ENCODE measurements around the gene EFCAB11.

Gene EFCAB11

DNA sequence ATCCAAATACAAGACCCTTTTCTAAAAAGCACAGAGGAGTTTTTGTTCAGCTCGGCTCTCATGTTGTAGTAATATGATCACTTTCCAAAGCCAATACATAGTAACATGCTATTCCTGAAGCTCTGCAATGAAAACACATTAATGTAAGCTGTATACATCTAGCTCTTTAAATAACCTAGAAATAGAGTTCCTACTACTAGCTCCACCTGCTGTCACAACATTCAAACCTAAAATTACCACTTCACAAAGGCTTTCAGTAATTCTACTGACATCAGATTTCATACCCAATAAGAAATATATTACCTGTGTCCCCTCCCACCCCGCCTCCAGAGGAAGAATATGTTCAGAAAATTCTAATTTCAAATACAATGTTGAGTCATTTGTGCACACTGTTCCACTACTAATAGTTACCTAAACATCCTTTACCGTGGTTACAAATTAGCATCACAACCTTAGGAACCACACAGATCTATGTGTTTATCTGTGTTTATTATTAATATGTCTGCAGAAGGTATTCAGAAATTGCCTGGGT lies 17.8 kb downstream of the EFCAB11 start:
- Mint-ChIP-seq H3K36me3 (ENCODE audit: low read depth) (no peaks in the 10 kb centered on the region), H3K9me3 (no peaks in the 10 kb centered on the region), H3K27ac (no peak overlapping the region), H3K27me3 (ENCODE audit: low read depth) (no peaks in the 10 kb centered on the region), H3K4me3 (no peak overlapping the region), H3K4me1 (ENCODE audit: low read depth) (no peaks in the 10 kb centered on the region)

DNA sequence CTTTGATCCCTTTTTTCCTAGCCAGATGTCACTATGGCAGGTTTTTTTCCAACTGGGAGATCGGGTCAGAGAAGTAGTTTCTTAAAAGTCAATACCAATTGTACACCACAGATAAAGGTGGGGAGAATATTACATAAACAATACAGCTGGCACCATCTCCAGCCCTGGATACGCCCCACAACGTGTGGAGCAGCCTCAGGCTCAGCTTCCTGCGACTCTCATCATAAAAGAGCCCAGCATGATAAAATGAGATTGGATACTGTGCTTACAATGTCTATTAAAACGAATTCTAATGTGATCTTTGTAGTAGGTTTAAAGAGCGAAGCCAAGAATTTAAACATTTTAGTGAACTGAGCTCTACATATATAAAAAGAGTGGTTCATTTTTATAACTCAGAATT lies 21.5 kb downstream of the EFCAB11 start:
- no peaks in the 10 kb centered on the region for H3K27me3 Mint-ChIP-seq (ENCODE audit: low read depth)
- no peaks in the 10 kb centered on the region for H3K4me1 Mint-ChIP-seq (ENCODE audit: low read depth)
- H3K27ac Mint-ChIP-seq: no peak overlapping the region
- H3K36me3 Mint-ChIP-seq (ENCODE audit: low read depth): peaks cover 2% of the 10 kb centered on the region
- no peaks in the 10 kb centered on the region for H3K9me3 Mint-ChIP-seq
- no peak overlapping the region for H3K4me3 Mint-ChIP-seq

DNA sequence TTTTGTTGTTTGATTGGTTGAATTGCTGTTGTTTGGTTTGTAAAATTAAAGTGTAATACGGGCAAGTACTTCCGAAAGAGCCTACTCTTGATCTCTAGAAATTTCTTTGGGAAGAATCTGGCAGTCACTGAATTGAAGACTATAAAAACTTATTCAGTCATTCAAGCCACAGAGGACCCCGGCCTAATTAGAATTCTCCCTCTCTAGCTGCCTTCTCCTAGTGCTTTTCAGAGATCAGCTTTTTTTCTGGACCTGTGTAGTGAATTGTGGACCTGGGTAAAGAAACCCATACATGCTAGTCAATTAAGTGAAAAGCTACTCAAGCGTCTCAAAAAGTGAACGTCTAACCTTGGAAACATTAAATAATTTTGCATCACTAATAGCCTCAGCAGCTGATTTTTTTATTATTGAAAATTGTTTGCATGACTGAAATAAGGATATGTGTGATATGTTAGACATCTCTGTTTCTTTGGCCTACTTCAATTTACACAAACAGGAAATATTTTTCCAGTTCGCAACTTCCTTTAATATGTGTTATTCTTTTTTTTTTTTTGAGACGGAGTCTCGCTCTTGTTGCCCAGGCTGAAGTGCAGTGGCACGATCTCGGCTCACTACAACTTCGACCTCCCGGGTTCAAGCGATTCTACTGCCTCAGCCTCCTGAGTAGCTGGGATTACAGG lies 27.2 kb downstream of the EFCAB11 start:
- Mint-ChIP-seq H3K36me3 (ENCODE audit: low read depth) (peaks cover 5% of the 10 kb centered on the region), H3K9me3 (no peaks in the 10 kb centered on the region), H3K27me3 (ENCODE audit: low read depth) (no peaks in the 10 kb centered on the region), H3K27ac (no peak overlapping the region), H3K4me1 (ENCODE audit: low read depth) (no peaks in the 10 kb centered on the region), H3K4me3 (no peak overlapping the region)

DNA sequence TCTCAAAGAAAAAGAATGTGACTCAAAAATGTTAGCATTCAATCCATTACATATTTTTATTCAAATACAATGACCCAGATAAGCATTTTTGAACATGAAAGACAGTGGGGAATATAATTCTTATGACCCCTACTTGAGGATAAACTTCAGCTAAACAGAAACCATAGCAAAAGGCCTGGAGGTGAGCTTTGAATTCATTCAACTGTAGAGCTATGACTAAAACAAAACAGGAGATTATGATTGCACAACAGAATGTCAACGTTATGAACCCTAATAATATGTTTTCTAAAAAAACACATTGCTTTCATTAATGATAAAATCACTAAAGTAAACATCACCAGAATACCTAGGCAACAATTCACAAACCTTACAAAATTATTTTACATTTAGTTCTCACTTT lies 27.8 kb downstream of the EFCAB11 start:
- H3K27me3 Mint-ChIP-seq (ENCODE audit: low read depth): no peaks in the 10 kb centered on the region
- H3K36me3 Mint-ChIP-seq (ENCODE audit: low read depth): peaks cover 5% of the 10 kb centered on the region
- no peaks in the 10 kb centered on the region for H3K9me3 Mint-ChIP-seq
- no peak overlapping the region for H3K27ac Mint-ChIP-seq
- no peaks in the 10 kb centered on the region for H3K4me1 Mint-ChIP-seq (ENCODE audit: low read depth)
- H3K4me3 Mint-ChIP-seq: no peak overlapping the region

DNA sequence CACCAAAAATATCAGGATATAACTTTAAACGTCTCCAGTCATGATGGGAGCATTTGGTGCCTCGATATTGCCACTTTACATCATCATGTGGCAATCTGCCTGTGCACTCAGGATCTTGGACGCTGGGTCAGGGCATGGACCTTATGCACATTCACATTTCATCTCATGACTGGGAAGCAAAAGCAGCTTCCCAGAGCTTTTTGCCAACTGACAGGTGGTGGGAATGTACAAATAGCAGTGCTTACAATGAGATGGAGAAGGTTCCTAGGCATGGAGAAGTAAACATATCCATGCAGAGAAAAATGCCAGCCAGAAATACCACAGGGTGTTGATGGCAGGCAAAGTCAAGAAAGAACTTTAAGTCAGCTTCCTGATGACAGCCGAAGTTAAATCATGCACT lies 30.3 kb downstream of the EFCAB11 start:
- H3K4me3 Mint-ChIP-seq: no peak overlapping the region
- H3K9me3 Mint-ChIP-seq: no peaks in the 10 kb centered on the region
- H3K36me3 Mint-ChIP-seq (ENCODE audit: low read depth): peaks cover 3% of the 10 kb centered on the region
- H3K27me3 Mint-ChIP-seq (ENCODE audit: low read depth): no peaks in the 10 kb centered on the region
- H3K4me1 Mint-ChIP-seq (ENCODE audit: low read depth): no peaks in the 10 kb centered on the region
- no peak overlapping the region for H3K27ac Mint-ChIP-seq

DNA sequence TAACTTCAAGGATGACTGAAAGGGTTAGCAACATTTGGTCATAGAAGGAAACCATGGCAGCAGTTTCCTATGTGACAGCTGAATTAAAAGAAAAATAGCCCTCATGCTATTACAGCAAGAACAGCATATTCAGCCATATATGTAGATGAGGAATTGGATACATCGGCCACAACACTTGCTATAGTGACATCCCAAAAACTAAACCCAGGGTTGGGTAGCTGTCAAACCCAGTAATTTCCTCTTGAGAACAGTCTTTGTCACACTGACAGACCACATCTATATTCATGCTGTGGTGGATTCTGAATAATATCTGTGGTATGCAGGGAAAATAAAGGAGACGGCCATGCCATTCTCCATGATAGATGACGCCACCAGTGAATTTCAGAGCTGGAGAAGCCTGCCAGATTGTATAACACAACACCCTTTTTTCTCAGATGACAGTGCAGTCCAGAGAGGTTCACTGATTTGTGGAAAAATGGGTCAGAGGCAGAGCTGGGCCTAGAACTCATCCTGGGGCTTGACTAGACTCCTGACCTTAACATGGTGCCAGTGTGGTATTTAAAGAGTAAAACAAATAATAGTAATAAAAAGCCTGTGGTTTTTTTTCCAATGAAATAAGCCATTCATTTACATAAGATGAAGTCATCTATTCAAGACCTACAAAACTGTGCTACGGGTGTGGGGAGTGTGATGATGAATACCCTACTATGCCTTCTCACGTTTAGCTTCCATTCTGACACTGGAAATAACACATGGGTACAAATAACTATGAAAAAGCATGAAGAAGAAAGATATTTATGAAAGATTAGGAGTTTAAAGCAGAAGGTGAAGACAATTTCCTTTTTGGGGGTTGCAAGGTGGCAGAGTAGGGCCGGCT lies 32.3 kb downstream of the EFCAB11 start:
- H3K4me3 Mint-ChIP-seq: no peak overlapping the region
- peaks cover 3% of the 10 kb centered on the region for H3K36me3 Mint-ChIP-seq (ENCODE audit: low read depth)

DNA sequence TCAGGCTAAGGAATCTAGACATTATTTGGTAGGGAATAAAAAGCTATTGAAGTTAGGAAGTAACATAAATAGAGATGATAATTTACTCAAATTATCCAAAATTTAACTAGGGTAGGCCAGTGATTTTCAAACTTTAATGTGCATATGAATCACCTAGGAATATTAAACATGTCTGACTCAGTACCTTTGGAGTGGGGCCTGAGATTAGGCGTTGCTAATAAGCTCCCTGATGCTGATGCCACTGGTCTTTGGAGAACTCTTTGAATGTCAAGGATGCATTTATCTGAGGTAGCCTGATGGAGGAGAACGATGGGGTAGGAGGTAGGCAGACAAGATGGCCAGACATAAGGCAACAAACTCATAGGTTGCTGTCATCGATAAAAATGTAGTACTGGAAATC lies 33.2 kb downstream of the EFCAB11 start:
- Mint-ChIP-seq H3K27ac (no peak overlapping the region), H3K4me1 (ENCODE audit: low read depth) (no peaks in the 10 kb centered on the region), H3K36me3 (ENCODE audit: low read depth) (peaks cover 3% of the 10 kb centered on the region), H3K4me3 (no peak overlapping the region), H3K27me3 (ENCODE audit: low read depth) (no peaks in the 10 kb centered on the region), H3K9me3 (no peaks in the 10 kb centered on the region)

More for the DNA sequence above, 32.3 kb downstream of the EFCAB11 start:
- Mint-ChIP-seq H3K9me3 (no peaks in the 10 kb centered on the region), H3K27me3 (ENCODE audit: low read depth) (no peaks in the 10 kb centered on the region), H3K4me1 (ENCODE audit: low read depth) (no peaks in the 10 kb centered on the region), H3K27ac (no peak overlapping the region)

DNA sequence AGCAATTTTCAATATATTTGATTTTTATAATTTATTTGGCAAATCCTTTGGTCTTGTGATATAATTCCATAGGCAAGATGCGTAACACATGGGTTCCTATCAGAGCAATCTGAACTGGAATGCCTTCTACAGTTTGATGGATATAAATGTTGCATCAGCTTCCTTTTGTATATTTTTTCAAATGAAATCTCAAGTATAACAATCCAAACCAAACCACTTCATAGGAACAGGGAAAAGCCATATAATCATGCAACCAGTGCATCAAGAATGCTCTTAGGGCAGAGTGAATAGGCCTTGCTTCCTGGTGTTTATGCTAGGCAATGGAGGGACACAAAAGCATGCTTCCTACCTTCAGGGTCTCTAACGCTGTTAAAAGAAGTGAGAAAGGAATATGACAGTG lies 34.5 kb downstream of the EFCAB11 start:
- Mint-ChIP-seq H3K36me3 (ENCODE audit: low read depth) (peaks cover 3% of the 10 kb centered on the region), H3K4me1 (ENCODE audit: low read depth) (peaks cover 2% of the 10 kb centered on the region), H3K27ac (no peak overlapping the region), H3K4me3 (no peak overlapping the region), H3K27me3 (ENCODE audit: low read depth) (peaks cover 2% of the 10 kb centered on the region), H3K9me3 (no peaks in the 10 kb centered on the region)

DNA sequence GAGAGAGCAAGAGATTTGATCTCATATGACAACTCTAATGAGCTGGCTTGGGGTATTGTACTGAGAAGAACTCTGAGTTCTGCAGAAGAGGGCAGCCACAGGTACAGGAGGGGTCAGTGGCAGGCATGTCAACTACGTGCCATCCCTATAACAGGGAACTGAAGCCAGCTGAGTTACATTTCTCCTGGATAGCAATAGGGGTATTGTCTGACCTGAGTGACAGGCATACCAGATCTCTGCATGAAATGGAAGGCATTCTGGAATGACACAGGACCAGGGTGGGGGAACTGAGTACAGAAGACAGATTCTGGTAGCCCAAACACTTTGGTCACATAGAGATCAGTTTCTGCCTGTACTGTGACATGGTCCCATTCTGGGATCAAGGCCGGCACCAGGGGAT lies 35.8 kb downstream of the EFCAB11 start:
- no peaks in the 10 kb centered on the region for H3K9me3 Mint-ChIP-seq
- H3K27me3 Mint-ChIP-seq (ENCODE audit: low read depth): peaks cover 3% of the 10 kb centered on the region
- H3K36me3 Mint-ChIP-seq (ENCODE audit: low read depth): no peaks in the 10 kb centered on the region
- no peak overlapping the region for H3K4me3 Mint-ChIP-seq
- peaks cover 3% of the 10 kb centered on the region for H3K4me1 Mint-ChIP-seq (ENCODE audit: low read depth)
- H3K27ac Mint-ChIP-seq: no peak overlapping the region

DNA sequence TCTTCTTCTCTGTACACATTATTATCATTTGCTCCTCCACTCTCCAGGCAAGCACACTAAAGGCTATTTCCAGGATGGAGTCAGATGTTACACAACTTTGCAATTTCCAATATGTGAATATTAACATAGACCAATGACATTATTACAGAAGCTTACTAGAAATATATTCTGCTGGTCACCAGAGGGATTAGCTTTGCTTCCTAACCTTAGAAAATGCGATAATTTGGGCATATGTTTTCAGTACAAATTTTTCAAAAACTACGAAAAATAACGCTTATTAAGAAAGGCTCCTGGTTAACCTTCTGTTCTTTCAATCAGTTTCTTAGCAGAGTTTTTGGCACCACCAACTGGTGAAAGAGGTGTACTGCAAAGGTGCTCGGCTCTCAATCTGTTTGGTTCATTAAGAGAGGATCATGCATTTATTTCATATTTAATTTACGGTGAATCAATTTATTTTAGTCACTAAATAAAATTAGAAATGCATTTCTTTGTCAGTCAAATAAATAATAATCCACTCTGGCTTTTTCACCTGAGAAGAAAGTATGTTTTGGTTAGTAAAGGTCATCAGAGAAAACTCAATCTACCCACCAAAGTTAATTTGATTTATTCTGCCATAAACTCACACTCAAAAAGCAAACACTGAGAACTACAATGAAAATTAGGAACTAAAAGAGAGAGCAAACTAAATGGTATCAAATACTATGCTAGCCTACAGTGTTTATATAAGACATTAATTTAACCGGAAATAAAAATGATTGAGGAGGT lies 39.2 kb downstream of the EFCAB11 start:
- Mint-ChIP-seq H3K27me3 (ENCODE audit: low read depth) (peaks cover 18% of the 10 kb centered on the region), H3K4me3 (no peak overlapping the region), H3K27ac (no peak overlapping the region), H3K4me1 (ENCODE audit: low read depth) (peaks cover 3% of the 10 kb centered on the region), H3K9me3 (no peaks in the 10 kb centered on the region), H3K36me3 (ENCODE audit: low read depth) (no peaks in the 10 kb centered on the region)

DNA sequence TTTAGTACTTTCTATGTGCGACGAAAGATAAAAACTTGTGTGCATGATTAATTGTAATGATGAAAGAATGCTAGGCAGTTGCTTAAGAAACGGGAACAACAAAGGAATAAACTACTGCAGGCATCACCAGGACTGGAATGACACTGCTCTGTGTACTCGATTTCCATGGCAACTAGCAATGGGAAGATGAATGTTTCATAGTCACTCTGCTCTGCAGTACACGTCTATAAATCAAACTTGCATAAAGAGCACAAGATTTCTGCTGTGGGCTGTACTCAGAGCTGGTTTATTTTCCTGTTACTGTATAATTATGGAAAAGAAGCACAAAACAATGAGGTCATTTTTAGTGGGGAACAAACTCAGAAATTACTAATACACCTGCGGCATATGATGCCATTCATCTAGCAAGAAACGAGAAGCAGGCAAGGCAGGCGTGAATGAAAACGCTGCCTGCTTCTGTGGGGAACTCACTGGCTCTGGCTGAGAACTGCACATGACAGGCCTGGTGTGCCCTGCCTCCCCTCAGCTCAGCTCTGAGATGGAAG lies 41.8 kb downstream of the EFCAB11 start:
- Mint-ChIP-seq H3K4me3 (no peak overlapping the region), H3K27ac (no peak overlapping the region), H3K36me3 (ENCODE audit: low read depth) (no peaks in the 10 kb centered on the region), H3K27me3 (ENCODE audit: low read depth) (peaks cover 18% of the 10 kb centered on the region), H3K9me3 (no peaks in the 10 kb centered on the region), H3K4me1 (ENCODE audit: low read depth) (peaks cover 3% of the 10 kb centered on the region)

DNA sequence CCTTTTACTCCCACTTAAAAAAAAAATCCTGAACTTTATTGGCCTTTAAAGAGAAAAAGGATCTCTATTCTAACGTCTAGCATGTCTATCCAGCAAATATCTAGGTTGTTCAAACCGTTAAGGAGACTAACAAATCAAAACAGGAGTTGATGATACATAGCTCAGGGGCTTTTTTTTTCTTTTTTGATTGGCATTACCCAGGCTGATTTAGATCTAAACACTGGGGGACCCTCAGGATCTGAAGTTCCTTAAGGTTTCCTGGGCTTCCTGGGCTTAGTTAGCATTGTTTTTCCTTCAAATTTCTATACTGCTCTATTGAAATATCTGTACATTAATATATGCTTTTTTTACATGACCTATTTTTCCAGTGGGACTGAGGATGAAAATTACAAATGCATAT lies 42.3 kb downstream of the EFCAB11 start:
- H3K9me3 Mint-ChIP-seq: no peaks in the 10 kb centered on the region
- no peak overlapping the region for H3K27ac Mint-ChIP-seq
- peaks cover 18% of the 10 kb centered on the region for H3K27me3 Mint-ChIP-seq (ENCODE audit: low read depth)
- peaks cover 3% of the 10 kb centered on the region for H3K4me1 Mint-ChIP-seq (ENCODE audit: low read depth)
- H3K4me3 Mint-ChIP-seq: no peak overlapping the region
- H3K36me3 Mint-ChIP-seq (ENCODE audit: low read depth): no peaks in the 10 kb centered on the region

DNA sequence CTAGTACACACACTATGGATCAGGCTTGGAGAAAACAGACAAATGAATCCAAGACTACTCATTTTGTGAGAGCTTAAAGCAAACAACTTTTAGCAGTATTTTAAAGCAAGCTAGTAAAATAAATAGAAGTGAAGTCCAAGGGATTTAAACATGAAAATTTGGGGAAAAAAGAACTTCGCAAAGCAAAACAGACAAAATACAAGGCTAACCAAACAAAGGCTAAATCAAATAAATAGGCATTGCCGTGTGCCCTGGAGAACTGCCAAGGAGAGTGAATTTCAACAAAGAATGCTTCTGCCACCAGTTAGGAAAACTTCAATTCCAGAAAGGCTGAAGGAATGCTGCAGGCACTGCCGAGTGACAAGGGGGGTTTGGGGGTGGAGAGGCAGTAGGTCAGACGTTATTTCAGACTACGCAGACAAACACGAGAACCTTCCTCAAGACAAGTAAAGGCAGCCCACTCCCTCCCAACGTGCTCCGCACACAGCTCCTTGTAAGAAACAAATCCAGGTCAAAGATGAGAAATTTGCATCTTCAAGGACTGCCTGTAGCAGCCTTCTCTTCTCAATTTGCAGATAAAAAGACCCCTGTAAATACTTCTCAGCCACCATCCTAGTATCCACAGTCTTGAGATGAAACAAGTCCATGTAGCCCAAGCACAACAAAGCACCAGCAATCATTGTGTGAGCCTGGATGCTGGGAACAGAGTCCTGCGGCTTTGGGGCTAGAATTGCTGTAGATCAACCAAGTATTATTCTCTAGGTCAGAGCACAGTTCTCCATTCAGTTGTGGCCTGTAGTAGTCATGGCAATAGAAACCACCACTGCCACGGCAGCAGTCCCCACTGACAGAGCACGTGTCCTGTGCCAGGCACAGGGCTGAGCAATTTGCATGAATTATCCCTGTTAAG lies 43.3 kb downstream of the EFCAB11 start:
- peaks cover 18% of the 10 kb centered on the region for H3K27me3 Mint-ChIP-seq (ENCODE audit: low read depth)
- H3K36me3 Mint-ChIP-seq (ENCODE audit: low read depth): no peaks in the 10 kb centered on the region
- H3K27ac Mint-ChIP-seq: no peak overlapping the region
- peaks cover 3% of the 10 kb centered on the region for H3K4me1 Mint-ChIP-seq (ENCODE audit: low read depth)
- no peak overlapping the region for H3K4me3 Mint-ChIP-seq
- H3K9me3 Mint-ChIP-seq: no peaks in the 10 kb centered on the region

DNA sequence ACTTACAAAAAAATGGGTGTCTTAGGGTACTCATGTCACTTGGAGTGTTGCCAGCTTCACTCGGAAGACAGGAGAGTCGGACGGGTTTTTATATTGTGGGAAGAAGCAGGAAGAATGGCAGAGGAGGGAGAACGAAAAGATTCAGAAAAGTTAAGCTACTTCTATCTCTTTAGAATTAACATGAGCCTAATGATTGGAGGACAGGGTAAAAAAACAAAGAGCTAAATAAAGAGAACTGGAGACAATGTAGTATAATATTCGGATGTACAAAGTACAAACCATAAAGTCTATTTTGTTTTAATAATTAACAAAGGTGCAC lies 43.9 kb downstream of the EFCAB11 start:
- Mint-ChIP-seq H3K4me1 (ENCODE audit: low read depth) (peaks cover 4% of the 10 kb centered on the region), H3K36me3 (ENCODE audit: low read depth) (no peaks in the 10 kb centered on the region), H3K4me3 (no peak overlapping the region), H3K9me3 (no peaks in the 10 kb centered on the region), H3K27ac (no peak overlapping the region), H3K27me3 (ENCODE audit: low read depth) (peaks cover 19% of the 10 kb centered on the region)

Measured in T-helper 1 cell treated with Interleukin-12 subunit alpha and Interleukin-12 subunit beta and Interleukin-4 antibody, amounts not matched to agents 30 μg/mL and 1 μg/mL, for 36 hours (primary cell).